Neural progenitor cell (in vitro differentiated cells): Measurements from ENCODE around the gene PKD1.
"Not testable (repeated sequence)": the region's sequence is repeated elsewhere in the genome, so short reads cannot be mapped to it uniquely, and the experiment has no call there.

Source experiments
- CTCF ChIP-seq: fragments of 200-600 bp; sonication (generic); IDR thresholded peaks from 2 replicates; pipeline ENCODE4 v1.5.1; 2017; ENCODE audit warnings: antibody characterized with exemption, mild to moderate bottlenecking
- EZH2 ChIP-seq: fragments of 200-600 bp; sonication (generic); IDR thresholded peaks from 2 replicates; pipeline ENCODE4 v1.6.1; 2017; ENCODE audit warnings: antibody characterized with exemption, mild to moderate bottlenecking, moderate library complexity
- EZH2phosphoT487 ChIP-seq: fragments of 200-600 bp; sonication (generic); IDR thresholded peaks from 2 replicates; pipeline ENCODE4 v1.6.1; 2017; ENCODE audit warnings: antibody characterized with exemption

- not testable (repeated sequence) for TF ChIP-seq CTCF, EZH2phosphoT487, EZH2
These were observed 6.4 kb downstream of the PKD1 start for GRCh38 chr16:2129251-2129650.
